ENCODE measurements around the gene GSC2.

DNA sequence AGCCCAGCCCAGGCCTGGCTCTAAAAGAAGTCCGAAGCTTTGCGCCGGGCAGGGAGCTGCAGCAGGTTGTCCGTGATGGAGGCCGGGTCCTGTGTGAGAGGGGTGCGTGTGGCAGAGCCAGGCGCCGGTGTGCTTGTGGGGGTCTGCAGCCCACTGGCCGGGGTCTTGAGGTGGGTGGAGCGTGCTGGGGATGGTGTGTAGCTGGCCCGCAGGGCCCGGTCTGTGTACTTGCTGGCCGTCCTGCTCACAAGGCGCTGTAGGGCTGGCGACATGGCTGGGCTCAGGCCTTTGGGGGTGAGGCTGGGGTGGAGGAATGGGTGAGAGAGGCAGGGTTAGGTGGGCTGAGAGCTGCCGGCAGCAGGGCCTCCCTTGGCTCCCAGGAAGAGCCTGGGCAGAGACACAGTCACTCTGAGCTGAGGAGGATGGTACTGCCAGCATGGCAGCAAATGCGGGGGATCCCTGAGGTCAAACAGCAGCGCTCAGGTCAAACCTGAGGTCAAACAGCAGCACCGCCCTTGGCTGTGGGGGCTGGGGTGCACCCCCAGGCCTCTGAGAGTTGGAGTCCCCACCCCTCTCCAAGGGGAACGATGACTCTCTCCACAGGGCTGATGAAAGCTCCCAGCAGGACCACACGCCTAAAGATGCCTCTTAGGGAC is 15.8 kb downstream of the GSC2 start:
- TF ChIP-seq EZH2phosphoT487 (IDR thresholded peaks at IDR 0.05; ENCODE audit: borderline replicate concordance), result no peak
- TF ChIP-seq, protein P1, sequence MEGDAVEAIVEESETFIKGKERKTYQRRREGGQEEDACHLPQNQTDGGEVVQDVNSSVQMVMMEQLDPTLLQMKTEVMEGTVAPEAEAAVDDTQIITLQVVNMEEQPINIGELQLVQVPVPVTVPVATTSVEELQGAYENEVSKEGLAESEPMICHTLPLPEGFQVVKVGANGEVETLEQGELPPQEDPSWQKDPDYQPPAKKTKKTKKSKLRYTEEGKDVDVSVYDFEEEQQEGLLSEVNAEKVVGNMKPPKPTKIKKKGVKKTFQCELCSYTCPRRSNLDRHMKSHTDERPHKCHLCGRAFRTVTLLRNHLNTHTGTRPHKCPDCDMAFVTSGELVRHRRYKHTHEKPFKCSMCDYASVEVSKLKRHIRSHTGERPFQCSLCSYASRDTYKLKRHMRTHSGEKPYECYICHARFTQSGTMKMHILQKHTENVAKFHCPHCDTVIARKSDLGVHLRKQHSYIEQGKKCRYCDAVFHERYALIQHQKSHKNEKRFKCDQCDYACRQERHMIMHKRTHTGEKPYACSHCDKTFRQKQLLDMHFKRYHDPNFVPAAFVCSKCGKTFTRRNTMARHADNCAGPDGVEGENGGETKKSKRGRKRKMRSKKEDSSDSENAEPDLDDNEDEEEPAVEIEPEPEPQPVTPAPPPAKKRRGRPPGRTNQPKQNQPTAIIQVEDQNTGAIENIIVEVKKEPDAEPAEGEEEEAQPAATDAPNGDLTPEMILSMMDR (conservative IDR thresholded peaks at IDR 0.05; ENCODE audit: low read length), result no peak
